Vagina (tissue), 2 donors: ENCODE measurements around the gene GSTM3.

Source experiments
- POLR2AphosphoS5 ChIP-seq, 2 donors: sonication (generic); formaldehyde crosslinking; IDR thresholded peaks; one replicate each; pipeline ENCODE4 v1.9.0; 2017; ENCODE audit warnings: antibody characterized with exemption in 2 of 2, mild to moderate bottlenecking in 2 of 2, low read depth in 1 of 2; ENCODE audit not compliant: insufficient read depth in 1 of 2
- TF ChIP-seq, protein P1 (sequence below), 3 experiments: fragments of 450-650 bp in 2 of 3; fragments of 200-600 bp in 1 of 3; sonication (generic) in 1 of 3; IDR thresholded peaks; one replicate each; pipeline ENCODE4 v1.5.1; 2017 to 2019; ENCODE audit warnings: antibody characterized with exemption in 3 of 3, mild to moderate bottlenecking in 2 of 3, moderate library complexity in 2 of 3

DNA sequence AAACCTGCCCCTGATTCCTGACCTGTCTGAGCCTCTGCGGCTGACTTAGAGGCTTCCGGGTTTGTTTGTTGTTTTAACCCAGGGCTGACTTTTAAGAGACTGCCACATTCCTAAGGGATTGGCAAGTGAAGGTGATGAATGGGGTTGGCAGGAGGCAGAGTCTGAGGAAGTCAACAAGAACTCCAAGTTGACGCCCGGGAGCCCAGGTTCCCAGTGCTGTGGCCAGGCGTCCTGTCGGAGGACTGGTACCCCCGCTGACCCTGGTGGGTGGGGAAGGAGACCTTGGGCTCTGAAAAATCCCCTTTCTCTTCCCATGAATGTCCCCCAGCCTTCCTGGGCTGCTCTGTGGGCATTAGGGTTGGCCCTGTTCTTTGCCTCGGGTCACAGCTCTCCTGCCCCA lies 42.6 kb upstream of the GSTM3 start:
- TF ChIP-seq, protein P1, sequence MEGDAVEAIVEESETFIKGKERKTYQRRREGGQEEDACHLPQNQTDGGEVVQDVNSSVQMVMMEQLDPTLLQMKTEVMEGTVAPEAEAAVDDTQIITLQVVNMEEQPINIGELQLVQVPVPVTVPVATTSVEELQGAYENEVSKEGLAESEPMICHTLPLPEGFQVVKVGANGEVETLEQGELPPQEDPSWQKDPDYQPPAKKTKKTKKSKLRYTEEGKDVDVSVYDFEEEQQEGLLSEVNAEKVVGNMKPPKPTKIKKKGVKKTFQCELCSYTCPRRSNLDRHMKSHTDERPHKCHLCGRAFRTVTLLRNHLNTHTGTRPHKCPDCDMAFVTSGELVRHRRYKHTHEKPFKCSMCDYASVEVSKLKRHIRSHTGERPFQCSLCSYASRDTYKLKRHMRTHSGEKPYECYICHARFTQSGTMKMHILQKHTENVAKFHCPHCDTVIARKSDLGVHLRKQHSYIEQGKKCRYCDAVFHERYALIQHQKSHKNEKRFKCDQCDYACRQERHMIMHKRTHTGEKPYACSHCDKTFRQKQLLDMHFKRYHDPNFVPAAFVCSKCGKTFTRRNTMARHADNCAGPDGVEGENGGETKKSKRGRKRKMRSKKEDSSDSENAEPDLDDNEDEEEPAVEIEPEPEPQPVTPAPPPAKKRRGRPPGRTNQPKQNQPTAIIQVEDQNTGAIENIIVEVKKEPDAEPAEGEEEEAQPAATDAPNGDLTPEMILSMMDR (IDR thresholded peaks at IDR 0.05) = no peak
- TF ChIP-seq POLR2AphosphoS5 (IDR thresholded peaks at IDR 0.05; ENCODE audit: insufficient read depth in 1 of 2, low read depth in 1 of 2) = no peak
